T-helper 22 cell (primary cell): Measurements from ENCODE around the gene RAB18.
"Not testable (repeated sequence)": the region's sequence is repeated elsewhere in the genome, so short reads cannot be mapped to it uniquely, and the experiment has no call there.

Experiments used
- DNase-seq: peaks from one replicate; pipeline ENCODE4 v3.0.0-alpha.2; 2020; ENCODE audit warnings: low read depth

The RAB18 gene

GRCh38 chr10:27504808-27505460 is 830 bp downstream of the RAB18 start:
- no peak for DNase-seq

GRCh38 chr10:27505537-27505936 is 1.4 kb downstream of the RAB18 start:
- DNase-seq: not testable (repeated sequence)

GRCh38 chr10:27506280-27506679 is 2.2 kb downstream of the RAB18 start:
- DNase-seq: no peak

GRCh38 chr10:27512548-27512947 is 8.4 kb downstream of the RAB18 start:
- no peak for DNase-seq

- DNase-seq: no peak
Observed at GRCh38 chr10:27513451-27514191, 9.5 kb downstream of the RAB18 start.

- no peak for DNase-seq
Observed at GRCh38 chr10:27514243-27514642, 10.1 kb downstream of the RAB18 start.

- no peak for DNase-seq
Observed at GRCh38 chr10:27518261-27518660, 14.2 kb downstream of the RAB18 start.

GRCh38 chr10:27525819-27526218 is 21.7 kb downstream of the RAB18 start:
- no peak for DNase-seq

GRCh38 chr10:27526242-27526641 is 22.1 kb downstream of the RAB18 start:
- no peak for DNase-seq

- DNase-seq: no peak
Observed at GRCh38 chr10:27527666-27528295, 23.7 kb downstream of the RAB18 start.

- DNase-seq: no peak
Observed at GRCh38 chr10:27529010-27529783, 25.1 kb downstream of the RAB18 start.

GRCh38 chr10:27530477-27530876 is 26.4 kb downstream of the RAB18 start:
- DNase-seq: no peak

- no peak for DNase-seq
Observed at GRCh38 chr10:27531336-27531847, 27.3 kb downstream of the RAB18 start.

- no peak for DNase-seq
Observed at GRCh38 chr10:27534161-27534700, 30.1 kb downstream of the RAB18 start.

GRCh38 chr10:27535317-27535716 is 31.2 kb downstream of the RAB18 start:
- no peak for DNase-seq

- DNase-seq: no peak
Observed at GRCh38 chr10:27536437-27536836, 32.3 kb downstream of the RAB18 start.

- DNase-seq: no peak
Observed at GRCh38 chr10:27537166-27537565, 33.1 kb downstream of the RAB18 start.

GRCh38 chr10:27537787-27538186 is 33.7 kb downstream of the RAB18 start:
- DNase-seq: no peak

- no peak for DNase-seq
Observed at GRCh38 chr10:27540672-27541071, 36.6 kb downstream of the RAB18 start.

GRCh38 chr10:27541796-27542729 is 38.0 kb downstream of the RAB18 start:
- DNase-seq: no peak

GRCh38 chr10:27542812-27543211 is 38.7 kb downstream of the RAB18 start:
- no peak for DNase-seq
